Body of pancreas (tissue), 4 donors: ENCODE data around the gene DVL2. TPM values are rescaled to one million over a fixed set of nuclear protein-coding genes. Genes with fewer than 3 reads are reported as not detected.

Source experiments
- ATAC-seq: fragments of 150-250 bp; one replicate; pipeline ENCODE4 v1.9.1; 2016
- DNase-seq, 4 donors: peaks; one replicate each; pipeline ENCODE4 v3.0.0-alpha.2; 2019
- H3K27ac ChIP-seq, 4 donors: fragments of 200-600 bp; sonication (generic); 1 replicate in 3 of 4; 2 replicates in 1 of 4; pipeline versions ENCODE4 v1.5.1 to v1.6.1; 2016 to 2019; ENCODE audit warnings: mild to moderate bottlenecking in 1 of 4, mixed read lengths in 1 of 4, moderate library complexity in 1 of 4
- H3K27me3 ChIP-seq, 2 donors: fragments of 200-600 bp; sonication (generic); one replicate each; pipeline ENCODE4 v1.6.0; 2016; ENCODE audit warnings: mild to moderate bottlenecking in 1 of 2
- H3K36me3 ChIP-seq, 2 donors: fragments of 200-600 bp; sonication (generic); replicated peaks in 1 of 2; 2 replicates each; pipeline ENCODE4 v1.5.1; 2016; ENCODE audit warnings: low read depth in 2 of 2; ENCODE audit not compliant: insufficient read depth in 1 of 2
- H3K4me1 ChIP-seq: fragments of 200-600 bp; sonication (generic); one replicate; pipeline ENCODE4 v1.6.0; 2016
- H3K4me3 ChIP-seq, 2 donors: fragments of 200-600 bp; sonication (generic); 1 replicate in 1 of 2; 2 replicates in 1 of 2; pipeline ENCODE4 v1.5.1; 2016 to 2019
- H3K9me3 ChIP-seq, 3 donors: fragments of 200-600 bp; sonication (generic); 1 replicate in 2 of 3; 2 replicates in 1 of 3; pipeline ENCODE4 v1.5.1; 2016
- POLR2A ChIP-seq, 3 donors: fragments of 450-650 bp; IDR thresholded peaks; one replicate each; pipeline ENCODE4 v1.6.1; 2016; ENCODE audit warnings: antibody characterized with exemption in 3 of 3, mild to moderate bottlenecking in 2 of 3
- WGBS, 2 donors: methylation state at CpG; one replicate each; pipeline ENCODE4 v1.1.5; 2017; 5-methylcytosine and 5-hydroxymethylcytosine counted together
- intact Hi-C: fragments of 100-400 bp; cut with DNase I; formaldehyde crosslinking; loops from one replicate; pipeline ENCODE4 v1.15.1; 2023
- total RNA-seq, 2 donors: library from RNA; depleted of rRNA; stranded (reverse); fragments of >200 nt; gene quantifications; one replicate each; pipeline ENCODE4 v1.1.0, GENCODE V29; 2016
- TF ChIP-seq, protein P1 (sequence below), 7 experiments: fragments of 450-650 bp in 4 of 7; fragments of 200-600 bp in 3 of 7; sonication (generic) in 3 of 7; IDR thresholded peaks; one replicate each; pipeline ENCODE4 v1.5.1; 2016 to 2019; ENCODE audit warnings: antibody characterized with exemption in 7 of 7

The DVL2 gene
- total RNA-seq, 2 donors from 2014 or later: 19.5 to 41.5 TPM

GRCh38 chr17:7238420-7239090 lies 4.2 kb upstream of the DVL2 start:
- peak in 2 of 4 donors; percentile 36 to 44 for DNase-seq
- no peaks in the 10 kb centered on the region for H3K9me3 ChIP-seq
- TF ChIP-seq POLR2A (IDR thresholded peaks at IDR 0.05): no peak
- TF ChIP-seq, protein P1, sequence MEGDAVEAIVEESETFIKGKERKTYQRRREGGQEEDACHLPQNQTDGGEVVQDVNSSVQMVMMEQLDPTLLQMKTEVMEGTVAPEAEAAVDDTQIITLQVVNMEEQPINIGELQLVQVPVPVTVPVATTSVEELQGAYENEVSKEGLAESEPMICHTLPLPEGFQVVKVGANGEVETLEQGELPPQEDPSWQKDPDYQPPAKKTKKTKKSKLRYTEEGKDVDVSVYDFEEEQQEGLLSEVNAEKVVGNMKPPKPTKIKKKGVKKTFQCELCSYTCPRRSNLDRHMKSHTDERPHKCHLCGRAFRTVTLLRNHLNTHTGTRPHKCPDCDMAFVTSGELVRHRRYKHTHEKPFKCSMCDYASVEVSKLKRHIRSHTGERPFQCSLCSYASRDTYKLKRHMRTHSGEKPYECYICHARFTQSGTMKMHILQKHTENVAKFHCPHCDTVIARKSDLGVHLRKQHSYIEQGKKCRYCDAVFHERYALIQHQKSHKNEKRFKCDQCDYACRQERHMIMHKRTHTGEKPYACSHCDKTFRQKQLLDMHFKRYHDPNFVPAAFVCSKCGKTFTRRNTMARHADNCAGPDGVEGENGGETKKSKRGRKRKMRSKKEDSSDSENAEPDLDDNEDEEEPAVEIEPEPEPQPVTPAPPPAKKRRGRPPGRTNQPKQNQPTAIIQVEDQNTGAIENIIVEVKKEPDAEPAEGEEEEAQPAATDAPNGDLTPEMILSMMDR (IDR thresholded peaks at IDR 0.05): no peak
- intact Hi-C loops: no loop called here
- ATAC-seq: no peak
- H3K4me3 ChIP-seq: peak overlapping the region; percentile 85 to 90
- H3K27ac ChIP-seq: peak overlapping the region; percentile 78 to 93 (median 87)
- H3K36me3 ChIP-seq: peaks cover 0 to 2% of the 10 kb centered on the region in 2 donors
- H3K4me1 ChIP-seq: peaks cover 56% of the 10 kb centered on the region
- no peaks in the 10 kb centered on the region for H3K27me3 ChIP-seq
- 0 to 1% methylated on average over 28 to 31 of the region's 39 CpGs for WGBS, 2 donors

DNA sequence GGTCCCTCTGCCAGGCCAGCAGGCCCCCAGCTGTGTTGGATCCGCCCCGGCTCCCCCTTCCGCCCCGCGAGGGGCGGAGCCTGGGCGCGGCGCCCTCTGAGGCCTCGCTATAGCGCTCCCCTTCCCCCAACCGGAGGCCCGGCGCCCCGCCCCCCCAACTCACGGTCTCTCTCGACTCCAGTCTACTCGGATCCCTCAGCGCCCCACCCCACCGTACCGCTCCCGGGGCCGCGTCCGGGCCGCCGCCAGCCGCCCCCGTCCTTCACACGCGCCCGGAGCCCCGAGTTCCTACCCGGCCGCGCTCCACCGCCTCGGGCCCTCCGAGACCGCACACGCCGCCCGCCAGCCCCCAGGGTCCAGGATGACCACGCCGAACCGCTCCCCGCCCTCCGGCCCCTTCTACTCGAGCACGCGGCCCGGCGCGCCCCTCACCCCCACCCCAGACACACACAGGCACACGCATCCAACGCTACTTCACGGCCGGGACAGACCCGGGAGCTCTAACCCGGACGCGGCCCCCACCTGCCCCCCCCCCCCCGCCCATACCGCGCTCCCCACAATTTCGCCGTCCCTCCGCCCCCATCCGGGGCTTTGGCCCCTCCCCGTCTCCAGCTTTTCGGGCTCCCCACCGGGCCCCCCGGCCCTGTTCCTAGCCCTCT lies 3.6 kb upstream of the DVL2 start:
- ATAC-seq (no peak), DNase-seq (peak; percentile 76 to 86 (median 82))
- TF ChIP-seq, protein P1 (IDR thresholded peaks at IDR 0.05): no peak
- Histone ChIP-seq H3K27me3 (no peaks in the 10 kb centered on the region), H3K4me1 (peaks cover 59% of the 10 kb centered on the region), H3K36me3 (peaks cover 0 to 2% of the 10 kb centered on the region in 2 donors), H3K27ac (peak overlapping the region; percentile 78 to 93 (median 87)), H3K4me3 (peak overlapping the region; percentile 85 to 90), H3K9me3 (no peaks in the 10 kb centered on the region)
- intact Hi-C loops: no loop called here
- 0 to 1% methylated on average over 20 to 42 of the region's 73 CpGs for WGBS, 2 donors

DNA sequence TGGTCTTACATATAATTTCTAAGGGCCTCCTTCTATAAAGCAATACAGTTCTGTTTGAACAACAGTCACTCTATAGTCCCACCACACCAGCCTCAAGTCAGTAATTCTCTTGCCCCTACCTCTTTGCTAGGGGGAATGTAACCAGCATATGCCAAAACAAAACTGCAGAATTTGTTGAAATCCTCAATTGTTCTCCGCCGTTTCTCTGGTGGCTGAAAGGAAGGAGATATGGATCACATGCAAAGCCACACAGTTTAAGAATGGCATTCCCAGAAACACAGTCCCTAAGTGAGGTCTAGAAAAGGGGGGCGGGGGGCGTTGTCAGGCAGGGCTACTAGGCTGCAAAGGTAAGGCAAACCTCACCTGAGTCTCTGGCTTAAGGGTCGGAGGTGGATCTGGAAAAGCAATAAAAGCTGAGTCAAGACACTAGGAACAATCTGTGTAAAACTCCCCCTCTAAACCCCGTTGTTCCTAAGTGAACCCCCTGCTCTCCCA lies 3.0 kb upstream of the DVL2 start:
- ATAC-seq: no peak
- Histone ChIP-seq H3K27me3 (no peaks in the 10 kb centered on the region), H3K4me1 (peaks cover 65% of the 10 kb centered on the region), H3K27ac (peak overlapping the region; percentile 78 to 93 (median 87)), H3K9me3 (no peaks in the 10 kb centered on the region), H3K36me3 (peaks cover 0 to 2% of the 10 kb centered on the region in 2 donors), H3K4me3 (no peak overlapping the region)
- TF ChIP-seq, protein P1 (IDR thresholded peaks at IDR 0.05): no peak
- TF ChIP-seq POLR2A (IDR thresholded peaks at IDR 0.05): peak in 2 of 3 donors; percentile 17 to 34
- WGBS, 2 donors: 15 to 20% methylated on average over 6 of the region's 6 CpGs
- no peak for DNase-seq
- intact Hi-C loops: no loop called here

- no peak for DNase-seq
Measured at GRCh38 chr17:7236808-7237207, 2.5 kb upstream of the DVL2 start.

More at GRCh38 chr17:7236808-7237207, 2.5 kb upstream of the DVL2 start:
- Histone ChIP-seq H3K4me3 (no peak overlapping the region), H3K4me1 (peaks cover 70% of the 10 kb centered on the region), H3K27ac (peak overlapping the region; percentile 78 to 93 (median 87)), H3K27me3 (no peaks in the 10 kb centered on the region), H3K36me3 (peaks cover 0 to 2% of the 10 kb centered on the region in 2 donors), H3K9me3 (no peaks in the 10 kb centered on the region)
- WGBS, 2 donors: 78 to 82% methylated on average over 6 of the region's 6 CpGs
- TF ChIP-seq POLR2A (IDR thresholded peaks at IDR 0.05): no peak
- TF ChIP-seq, protein P1 (IDR thresholded peaks at IDR 0.05): no peak
- ATAC-seq: no peak
- intact Hi-C loops: no loop called here
